Upper lobe of left lung (tissue), 6 donors: ENCODE measurements around the gene MOSPD2. TPM values are rescaled to one million over a fixed set of nuclear protein-coding genes. Genes with fewer than 3 reads are reported as not detected.

Source experiments
- ATAC-seq, 2 donors: fragments of 200-7000 bp; cut with Tn5 transposase; one replicate each; pipeline ENCODE4 v1.9.1; 2022; ENCODE audit warnings: mild to moderate bottlenecking in 2 of 2, moderate library complexity in 2 of 2; ENCODE audit not compliant: low FRiP score in 2 of 2
- DNase-seq, 2 donors: peaks; one replicate each; pipeline ENCODE4 v3.0.0-alpha.2; 2019 to 2020
- H3K27ac ChIP-seq, 4 donors: fragments of 200-600 bp; sonication (generic); one replicate each; pipeline ENCODE4 v1.5.1; 2016 to 2019
- H3K27me3 ChIP-seq, 4 donors: fragments of 200-600 bp; sonication (generic); one replicate each; pipeline ENCODE4 v1.5.1; 2017 to 2019
- H3K36me3 ChIP-seq, 4 donors: fragments of 200-600 bp; sonication (generic); one replicate each; pipeline ENCODE4 v1.5.1; 2016 to 2019
- H3K4me1 ChIP-seq, 4 donors: fragments of 200-600 bp; sonication (generic); one replicate each; pipeline ENCODE4 v1.5.1; 2018 to 2019
- H3K4me3 ChIP-seq, 4 donors: fragments of 200-600 bp; sonication (generic); one replicate each; pipeline ENCODE4 v1.5.1; 2017 to 2019; ENCODE audit warnings: mild to moderate bottlenecking in 2 of 4, moderate library complexity in 1 of 4
- H3K9me3 ChIP-seq, 4 donors: fragments of 200-600 bp; sonication (generic); one replicate each; pipeline ENCODE4 v1.5.1; 2018 to 2019
- EP300 ChIP-seq, 4 donors: sonication (generic); formaldehyde crosslinking; IDR thresholded peaks; one replicate each; pipeline ENCODE4 v1.5.1; 2017; ENCODE audit warnings: antibody characterized with exemption in 4 of 4, control low read depth in 2 of 4
- POLR2A ChIP-seq, 4 donors: fragments of 450-650 bp; IDR thresholded peaks; one replicate each; pipeline ENCODE4 v1.5.1; 2016 to 2017; ENCODE audit warnings: antibody characterized with exemption in 4 of 4, mild to moderate bottlenecking in 2 of 4
- POLR2AphosphoS5 ChIP-seq, 2 donors: sonication (generic); formaldehyde crosslinking; IDR thresholded peaks; one replicate each; pipeline ENCODE4 v1.5.1; 2017; ENCODE audit warnings: antibody characterized with exemption in 2 of 2
- whole genome bisulfite sequencing, 2 donors: methylation state at CpG; one replicate each; pipeline ENCODE4 v1.1.5; 2017 to 2018; 5-methylcytosine and 5-hydroxymethylcytosine counted together
- total RNA-seq, 6 donors: library from RNA; depleted of rRNA in 4 of 6; stranded (reverse); fragments of >200 nt in 4 of 6; gene quantifications; one replicate each; pipeline versions ENCODE4 v1.1.0 to v1.2.1, GENCODE V29; 2016 to 2021
- TF ChIP-seq, protein P1 (sequence below), 6 experiments: fragments of 450-650 bp in 4 of 6; fragments of 200-600 bp in 2 of 6; sonication (generic) in 2 of 6; IDR thresholded peaks; one replicate each; pipeline ENCODE4 v1.5.1; 2016 to 2019; ENCODE audit warnings: antibody characterized with exemption in 6 of 6
- donor health status: DM: no; HTN: no; CAD: no; lungs with moderate emphysema.
- donor health status: DM: no; HTN: yes; CAD: no; lungs with severe emphysema.

Gene MOSPD2
- total RNA-seq, 6 donors from 2014 or later: 12.5 to 39.6 (median 31.1) TPM

DNA sequence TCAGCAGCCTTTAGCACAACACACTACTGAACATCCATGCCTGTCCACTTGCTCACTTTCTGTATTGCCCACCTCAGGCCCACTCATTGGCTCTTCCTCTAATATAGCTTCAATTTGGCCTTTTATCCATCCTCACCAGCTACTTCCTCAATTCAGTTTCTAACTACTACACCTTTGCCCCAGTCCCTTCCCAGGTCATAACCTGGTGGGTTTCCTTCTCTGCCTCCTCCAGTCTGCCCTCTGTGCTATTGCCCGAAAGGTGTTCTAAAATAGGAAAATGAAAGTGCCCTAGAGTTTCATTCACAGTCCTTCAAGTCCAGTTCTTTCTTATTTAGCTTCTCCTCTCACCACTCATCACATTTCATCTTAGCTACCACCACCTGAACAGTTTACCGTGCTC is 23.1 kb downstream of the MOSPD2 start:
- no peak for ATAC-seq
- WGBS, 2 donors: 83% methylated on average over 2 of the region's 2 CpGs
- no peak for TF ChIP-seq EP300 (IDR thresholded peaks at IDR 0.05)
- TF ChIP-seq POLR2AphosphoS5 (IDR thresholded peaks at IDR 0.05): no peak
- no peak for TF ChIP-seq POLR2A (IDR thresholded peaks at IDR 0.05)
- TF ChIP-seq, protein P1, sequence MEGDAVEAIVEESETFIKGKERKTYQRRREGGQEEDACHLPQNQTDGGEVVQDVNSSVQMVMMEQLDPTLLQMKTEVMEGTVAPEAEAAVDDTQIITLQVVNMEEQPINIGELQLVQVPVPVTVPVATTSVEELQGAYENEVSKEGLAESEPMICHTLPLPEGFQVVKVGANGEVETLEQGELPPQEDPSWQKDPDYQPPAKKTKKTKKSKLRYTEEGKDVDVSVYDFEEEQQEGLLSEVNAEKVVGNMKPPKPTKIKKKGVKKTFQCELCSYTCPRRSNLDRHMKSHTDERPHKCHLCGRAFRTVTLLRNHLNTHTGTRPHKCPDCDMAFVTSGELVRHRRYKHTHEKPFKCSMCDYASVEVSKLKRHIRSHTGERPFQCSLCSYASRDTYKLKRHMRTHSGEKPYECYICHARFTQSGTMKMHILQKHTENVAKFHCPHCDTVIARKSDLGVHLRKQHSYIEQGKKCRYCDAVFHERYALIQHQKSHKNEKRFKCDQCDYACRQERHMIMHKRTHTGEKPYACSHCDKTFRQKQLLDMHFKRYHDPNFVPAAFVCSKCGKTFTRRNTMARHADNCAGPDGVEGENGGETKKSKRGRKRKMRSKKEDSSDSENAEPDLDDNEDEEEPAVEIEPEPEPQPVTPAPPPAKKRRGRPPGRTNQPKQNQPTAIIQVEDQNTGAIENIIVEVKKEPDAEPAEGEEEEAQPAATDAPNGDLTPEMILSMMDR (IDR thresholded peaks at IDR 0.05): no peak

DNA sequence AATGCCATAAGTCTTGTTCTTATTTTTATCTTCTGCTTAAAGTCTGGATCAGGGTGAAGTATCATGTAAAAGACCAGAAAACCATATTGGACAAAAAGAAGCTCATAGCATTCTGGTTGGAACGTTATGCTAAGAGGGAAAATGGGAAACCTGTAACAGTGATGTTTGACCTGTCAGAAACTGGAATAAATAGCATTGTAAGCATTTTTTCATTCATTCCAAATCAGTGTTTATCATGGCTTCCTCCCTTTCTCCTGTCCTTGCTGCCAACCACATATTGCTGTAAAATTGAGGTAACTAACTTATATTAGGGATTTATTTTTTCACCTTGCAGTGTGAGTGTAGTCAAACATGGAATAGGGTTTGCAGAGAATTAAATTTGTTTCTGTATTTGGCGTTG is 23.8 kb downstream of the MOSPD2 start:
- Histone ChIP-seq H3K36me3 (peaks cover 0 to 9% (median 0%) of the 10 kb centered on the region in 4 donors), H3K4me1 (no peaks in the 10 kb centered on the region), H3K27me3 (no peaks in the 10 kb centered on the region), H3K9me3 (no peaks in the 10 kb centered on the region), H3K4me3 (no peak overlapping the region), H3K27ac (no peak overlapping the region)
- no peak for TF ChIP-seq POLR2AphosphoS5 (IDR thresholded peaks at IDR 0.05)
- TF ChIP-seq POLR2A (IDR thresholded peaks at IDR 0.05): no peak
- no peak for TF ChIP-seq EP300 (IDR thresholded peaks at IDR 0.05)
- TF ChIP-seq, protein P1 (IDR thresholded peaks at IDR 0.05): no peak
- WGBS, 2 donors: 77 to 92% methylated on average over 2 of the region's 2 CpGs
- no peak for DNase-seq
- ATAC-seq: no peak

More for the DNA sequence above, 23.1 kb downstream of the MOSPD2 start:
- H3K4me3 ChIP-seq: no peak overlapping the region
- peaks cover 0 to 9% (median 0%) of the 10 kb centered on the region in 4 donors for H3K36me3 ChIP-seq
- no peak for DNase-seq
- no peaks in the 10 kb centered on the region for H3K9me3 ChIP-seq
- H3K27ac ChIP-seq: no peak overlapping the region
- H3K4me1 ChIP-seq: no peaks in the 10 kb centered on the region
- no peaks in the 10 kb centered on the region for H3K27me3 ChIP-seq

GRCh38 chrX:14899607-14900006 is 26.4 kb downstream of the MOSPD2 start:
- Histone ChIP-seq H3K4me1 (no peaks in the 10 kb centered on the region), H3K4me3 (no peak overlapping the region), H3K9me3 (no peaks in the 10 kb centered on the region), H3K27ac (peak overlapping the region in 2 of 4 donors; percentile 27 to 30), H3K27me3 (no peaks in the 10 kb centered on the region), H3K36me3 (peaks cover 0 to 9% (median 0%) of the 10 kb centered on the region in 4 donors)
- no peak for TF ChIP-seq POLR2A (IDR thresholded peaks at IDR 0.05)
- no peak for TF ChIP-seq POLR2AphosphoS5 (IDR thresholded peaks at IDR 0.05)
- TF ChIP-seq EP300 (IDR thresholded peaks at IDR 0.05): no peak
- TF ChIP-seq, protein P1 (IDR thresholded peaks at IDR 0.05): no peak
- no peak for DNase-seq
- no peak for ATAC-seq

DNA sequence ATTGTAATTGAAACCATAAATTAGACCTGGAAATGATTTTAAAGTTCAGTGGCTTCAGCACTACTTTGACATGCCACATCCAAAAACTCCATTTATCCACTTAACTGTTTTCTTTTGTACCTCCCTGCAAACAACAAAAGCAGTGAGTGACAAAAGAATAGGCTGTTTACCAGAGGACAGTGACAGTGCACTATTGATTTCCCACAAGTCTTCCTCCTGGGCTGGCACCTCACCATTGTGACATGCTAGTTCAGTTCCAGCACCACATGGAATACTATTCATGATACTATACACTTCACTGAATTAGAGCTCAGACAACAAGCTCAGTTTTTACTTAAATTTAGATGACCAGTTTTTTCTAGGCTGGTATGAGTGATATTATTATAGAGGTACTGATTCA is 29.3 kb downstream of the MOSPD2 start:
- H3K27me3 ChIP-seq: no peaks in the 10 kb centered on the region
- ATAC-seq (no peak), DNase-seq (no peak)
- H3K9me3 ChIP-seq: no peaks in the 10 kb centered on the region
- no peaks in the 10 kb centered on the region for H3K36me3 ChIP-seq
- H3K4me3 ChIP-seq: no peak overlapping the region
- no peaks in the 10 kb centered on the region for H3K4me1 ChIP-seq
- TF ChIP-seq POLR2AphosphoS5 (IDR thresholded peaks at IDR 0.05): no peak
- TF ChIP-seq EP300 (IDR thresholded peaks at IDR 0.05): no peak
- no peak overlapping the region for H3K27ac ChIP-seq

DNA sequence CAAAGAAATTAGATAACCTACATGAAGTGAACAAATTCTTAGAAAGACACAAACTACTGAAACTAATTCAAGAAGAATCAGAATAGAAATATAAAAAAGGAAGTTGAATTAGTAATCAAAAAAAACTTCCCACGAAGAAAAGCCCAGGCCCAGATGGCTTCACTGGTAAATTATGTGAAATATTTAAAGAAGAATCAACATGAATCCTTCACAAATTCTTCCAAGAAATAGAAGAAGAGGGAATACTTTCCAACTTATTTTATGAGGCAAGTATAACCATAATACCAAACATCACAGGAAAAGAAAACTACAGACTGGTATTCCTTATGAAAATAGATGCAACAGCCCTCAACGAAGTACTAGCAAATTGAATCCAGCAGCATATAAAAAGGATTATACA is 30.7 kb downstream of the MOSPD2 start:
- no peak for DNase-seq
- 58 to 61% methylated on average over 2 of the region's 2 CpGs for WGBS, 2 donors
- no peaks in the 10 kb centered on the region for H3K4me1 ChIP-seq
- no peaks in the 10 kb centered on the region for H3K9me3 ChIP-seq
- no peak overlapping the region for H3K27ac ChIP-seq
- no peak for ATAC-seq
- no peaks in the 10 kb centered on the region for H3K27me3 ChIP-seq
- H3K4me3 ChIP-seq: no peak overlapping the region
- TF ChIP-seq POLR2AphosphoS5 (IDR thresholded peaks at IDR 0.05): no peak
- TF ChIP-seq, protein P1 (IDR thresholded peaks at IDR 0.05): no peak
- TF ChIP-seq EP300 (IDR thresholded peaks at IDR 0.05): no peak
- no peak for TF ChIP-seq POLR2A (IDR thresholded peaks at IDR 0.05)
- no peaks in the 10 kb centered on the region for H3K36me3 ChIP-seq
